ENCODE measurements around the gene TUBA4B.

TUBA4B gene

GRCh38 chr2:219280651-219281050 lies 27.6 kb downstream of the TUBA4B start:
- POLR2A ChIA-PET: interaction anchor here (0.7 kb wide), 1 partner anchor 11 kb away, joined by 3 read pairs; no protein-coding TSS in a partner anchor
- no peak for DNase-seq (ENCODE audit: low read depth, low spot score)
- peak overlapping the region; percentile 78 for H3K4me3 ChIP-seq (ENCODE audit: low read depth, low read length)
- TF ChIP-seq, protein P1, sequence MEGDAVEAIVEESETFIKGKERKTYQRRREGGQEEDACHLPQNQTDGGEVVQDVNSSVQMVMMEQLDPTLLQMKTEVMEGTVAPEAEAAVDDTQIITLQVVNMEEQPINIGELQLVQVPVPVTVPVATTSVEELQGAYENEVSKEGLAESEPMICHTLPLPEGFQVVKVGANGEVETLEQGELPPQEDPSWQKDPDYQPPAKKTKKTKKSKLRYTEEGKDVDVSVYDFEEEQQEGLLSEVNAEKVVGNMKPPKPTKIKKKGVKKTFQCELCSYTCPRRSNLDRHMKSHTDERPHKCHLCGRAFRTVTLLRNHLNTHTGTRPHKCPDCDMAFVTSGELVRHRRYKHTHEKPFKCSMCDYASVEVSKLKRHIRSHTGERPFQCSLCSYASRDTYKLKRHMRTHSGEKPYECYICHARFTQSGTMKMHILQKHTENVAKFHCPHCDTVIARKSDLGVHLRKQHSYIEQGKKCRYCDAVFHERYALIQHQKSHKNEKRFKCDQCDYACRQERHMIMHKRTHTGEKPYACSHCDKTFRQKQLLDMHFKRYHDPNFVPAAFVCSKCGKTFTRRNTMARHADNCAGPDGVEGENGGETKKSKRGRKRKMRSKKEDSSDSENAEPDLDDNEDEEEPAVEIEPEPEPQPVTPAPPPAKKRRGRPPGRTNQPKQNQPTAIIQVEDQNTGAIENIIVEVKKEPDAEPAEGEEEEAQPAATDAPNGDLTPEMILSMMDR (IDR thresholded peaks at IDR 0.05; ENCODE audit: insufficient read depth, low read length, missing control alignments): no peak
- CTCF ChIA-PET: interaction anchor here (1.0 to 21.6 kb wide), 7 partner anchors 14 to 249 kb away, joined by 3 to 691 read pairs (median 7); partner anchors contain the start of gene CNPPD1

- DNase-seq (ENCODE audit: low read depth, low spot score): no peak
- no peak overlapping the region for H3K4me3 ChIP-seq (ENCODE audit: low read depth, low read length)
- TF ChIP-seq, protein P1 (IDR thresholded peaks at IDR 0.05; ENCODE audit: insufficient read depth, low read length, missing control alignments): no peak
- ChIA-PET CTCF (interaction anchor here (2.4 to 21.6 kb wide), 3 partner anchors 13 to 122 kb away, joined by 8 to 691 read pairs (median 17); no protein-coding TSS in a partner anchor), POLR2A (no interaction called here)
Observed at GRCh38 chr2:219281588-219281987, 28.5 kb downstream of the TUBA4B start.

DNA sequence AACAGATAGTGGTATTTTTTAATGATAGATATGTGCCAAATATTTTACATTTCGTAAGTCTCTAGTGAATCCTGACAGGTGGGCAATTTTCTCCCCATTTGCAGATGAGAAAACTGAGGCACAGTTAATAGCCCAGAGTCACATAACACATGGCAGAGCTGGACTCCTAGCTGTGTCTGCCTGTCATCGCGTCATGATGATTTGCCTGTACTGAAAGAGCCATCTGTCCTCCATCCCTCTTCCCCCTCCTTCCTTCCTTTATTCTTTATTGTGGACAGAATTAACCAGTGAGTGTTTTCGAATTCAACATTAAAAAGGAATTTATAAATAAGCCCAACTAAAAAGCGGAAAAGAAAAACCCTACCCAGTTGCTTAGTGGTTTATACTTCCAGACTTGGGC lies 29.3 kb downstream of the TUBA4B start:
- ChIA-PET POLR2A (no interaction called here), CTCF (interaction anchor here (1.0 to 21.6 kb wide), 3 partner anchors 12 to 123 kb away, joined by 3 to 691 read pairs (median 17); no protein-coding TSS in a partner anchor)
- H3K4me3 ChIP-seq (ENCODE audit: low read depth, low read length): no peak overlapping the region
- DNase-seq (ENCODE audit: low read depth, low spot score): no peak
- TF ChIP-seq, protein P1 (IDR thresholded peaks at IDR 0.05; ENCODE audit: insufficient read depth, low read length, missing control alignments): no peak

- POLR2A ChIA-PET: no interaction called here
- no peak overlapping the region for H3K4me3 ChIP-seq (ENCODE audit: low read depth, low read length)
- DNase-seq (ENCODE audit: low read depth, low spot score): no peak
- CTCF ChIA-PET: interaction anchor here (1.0 to 22.1 kb wide), 5 partner anchors 6 to 124 kb away, joined by 3 to 691 read pairs (median 17); partner anchors contain the start of gene DNAJB2
- TF ChIP-seq, protein P1 (IDR thresholded peaks at IDR 0.05; ENCODE audit: insufficient read depth, low read length, missing control alignments): no peak
Observed at GRCh38 chr2:219282943-219283581, 30.0 kb downstream of the TUBA4B start.

GRCh38 chr2:219284501-219285372 lies 31.7 kb downstream of the TUBA4B start:
- ChIA-PET CTCF (interaction anchor here (3.0 to 22.1 kb wide), 4 partner anchors 8 to 125 kb away, joined by 9 to 691 read pairs (median 354); partner anchors contain the start of genes DNAJB2 and NHEJ1), POLR2A (interaction anchor here (2.0 kb wide), 1 partner anchor 10 kb away, joined by 7 read pairs; no protein-coding TSS in a partner anchor)
- no peak overlapping the region for H3K4me3 ChIP-seq (ENCODE audit: low read depth, low read length)
- no peak for DNase-seq (ENCODE audit: low read depth, low spot score)
- TF ChIP-seq, protein P1 (IDR thresholded peaks at IDR 0.05; ENCODE audit: insufficient read depth, low read length, missing control alignments): no peak
